ENCODE data around the gene PSME1.
A peak's percentile ranks its signal among the peaks of the same experiment; 100 is the strongest.

The PSME1 gene

GRCh38 chr14:24117179-24117578 lies 18.8 kb upstream of the PSME1 start:
- peaks cover 43% of the 10 kb centered on the region for H3K36me3 ChIP-seq (ENCODE audit: insufficient read depth, low read length)

GRCh38 chr14:24119691-24120090 lies 16.3 kb upstream of the PSME1 start:
- no peak for TF ChIP-seq EZH2phosphoT487 (IDR thresholded peaks at IDR 0.05; ENCODE audit: borderline replicate concordance)
- no peak for TF ChIP-seq CTCF (conservative IDR thresholded peaks at IDR 0.05; ENCODE audit: low read length)
- Histone ChIP-seq H3K79me2 (ENCODE audit: insufficient read depth, low read length) (peaks cover 25% of the 10 kb centered on the region), H3K9ac (ENCODE audit: low read depth, low read length, poor library complexity, severe bottlenecking) (no peak overlapping the region), H3K4me2 (ENCODE audit: low read depth, low read length, poor library complexity, severe bottlenecking) (no peak overlapping the region), H3K9me2 (replicated peaks; ENCODE audit: low read depth, low read length) (no peaks in the 10 kb centered on the region), H3K36me3 (ENCODE audit: insufficient read depth, low read length) (peaks cover 50% of the 10 kb centered on the region), H3F3A (ENCODE audit: low read depth) (no peaks in the 10 kb centered on the region), H3K4me1 (ENCODE audit: insufficient read depth, low read length, poor library complexity, severe bottlenecking) (peaks cover 19% of the 10 kb centered on the region), H4K20me1 (ENCODE audit: insufficient read depth, low read length, poor library complexity, severe bottlenecking) (peaks cover 11% of the 10 kb centered on the region), H3K9me3 (ENCODE audit: insufficient read depth, low read depth, low read length) (no peaks in the 10 kb centered on the region), H2AFZ (ENCODE audit: low read length) (no peak overlapping the region), H3K27me3 (ENCODE audit: insufficient read depth, low read length, poor library complexity, severe bottlenecking) (no peaks in the 10 kb centered on the region), H3K4me3 (ENCODE audit: low read length, poor library complexity, severe bottlenecking) (no peak overlapping the region)

More at GRCh38 chr14:24117179-24117578, 18.8 kb upstream of the PSME1 start:
- Histone ChIP-seq H3K4me3 (ENCODE audit: low read length, poor library complexity, severe bottlenecking) (peak overlapping the region; percentile 91), H3K4me1 (ENCODE audit: insufficient read depth, low read length, poor library complexity, severe bottlenecking) (peaks cover 19% of the 10 kb centered on the region), H3K9ac (ENCODE audit: low read depth, low read length, poor library complexity, severe bottlenecking) (peak overlapping the region; percentile 3), H3K9me3 (ENCODE audit: insufficient read depth, low read depth, low read length) (no peaks in the 10 kb centered on the region), H3K27me3 (ENCODE audit: insufficient read depth, low read length, poor library complexity, severe bottlenecking) (no peaks in the 10 kb centered on the region), H3F3A (ENCODE audit: low read depth) (peaks cover 6% of the 10 kb centered on the region; the same call in 1 of the 2 replicates), H3K4me2 (ENCODE audit: low read depth, low read length, poor library complexity, severe bottlenecking) (peak overlapping the region; percentile 88), H3K79me2 (ENCODE audit: insufficient read depth, low read length) (peaks cover 29% of the 10 kb centered on the region), H4K20me1 (ENCODE audit: insufficient read depth, low read length, poor library complexity, severe bottlenecking) (peaks cover 11% of the 10 kb centered on the region), H2AFZ (ENCODE audit: low read length) (no peak overlapping the region), H3K9me2 (replicated peaks; ENCODE audit: low read depth, low read length) (no peaks in the 10 kb centered on the region)
- TF ChIP-seq EZH2phosphoT487 (IDR thresholded peaks at IDR 0.05; ENCODE audit: borderline replicate concordance), result no peak

GRCh38 chr14:24121210-24121609 lies 14.8 kb upstream of the PSME1 start:
- Histone ChIP-seq H3K4me1 (ENCODE audit: insufficient read depth, low read length, poor library complexity, severe bottlenecking) (peaks cover 9% of the 10 kb centered on the region), H3K27me3 (ENCODE audit: insufficient read depth, low read length, poor library complexity, severe bottlenecking) (no peaks in the 10 kb centered on the region), H3K9me2 (replicated peaks; ENCODE audit: low read depth, low read length) (no peaks in the 10 kb centered on the region), H3F3A (ENCODE audit: low read depth) (no peaks in the 10 kb centered on the region), H3K4me3 (ENCODE audit: low read length, poor library complexity, severe bottlenecking) (no peak overlapping the region), H3K4me2 (ENCODE audit: low read depth, low read length, poor library complexity, severe bottlenecking) (no peak overlapping the region), H3K9ac (ENCODE audit: low read depth, low read length, poor library complexity, severe bottlenecking) (no peak overlapping the region), H2AFZ (ENCODE audit: low read length) (no peak overlapping the region), H4K20me1 (ENCODE audit: insufficient read depth, low read length, poor library complexity, severe bottlenecking) (peaks cover 4% of the 10 kb centered on the region), H3K79me2 (ENCODE audit: insufficient read depth, low read length) (peaks cover 14% of the 10 kb centered on the region), H3K36me3 (ENCODE audit: insufficient read depth, low read length) (peaks cover 50% of the 10 kb centered on the region), H3K9me3 (ENCODE audit: insufficient read depth, low read depth, low read length) (no peaks in the 10 kb centered on the region)
- TF ChIP-seq EZH2phosphoT487 (IDR thresholded peaks at IDR 0.05; ENCODE audit: borderline replicate concordance), result no peak
- TF ChIP-seq CTCF (conservative IDR thresholded peaks at IDR 0.05; ENCODE audit: low read length), result no peak

- H3K9me3 ChIP-seq (ENCODE audit: insufficient read depth, low read depth, low read length), result no peaks in the 10 kb centered on the region
- H3K4me2 ChIP-seq (ENCODE audit: low read depth, low read length, poor library complexity, severe bottlenecking), result no peak overlapping the region
- no peak overlapping the region for H2AFZ ChIP-seq (ENCODE audit: low read length)
- peaks cover under 1% of the 10 kb centered on the region for H4K20me1 ChIP-seq (ENCODE audit: insufficient read depth, low read length, poor library complexity, severe bottlenecking)
- H3K9me2 ChIP-seq (replicated peaks; ENCODE audit: low read depth, low read length), result no peaks in the 10 kb centered on the region
- no peak overlapping the region for H3K9ac ChIP-seq (ENCODE audit: low read depth, low read length, poor library complexity, severe bottlenecking)
- peaks cover 2% of the 10 kb centered on the region; the same call in 1 of the 2 replicates for H3K79me2 ChIP-seq (ENCODE audit: insufficient read depth, low read length)
- H3F3A ChIP-seq (ENCODE audit: low read depth), result no peaks in the 10 kb centered on the region
- no peaks in the 10 kb centered on the region for H3K27me3 ChIP-seq (ENCODE audit: insufficient read depth, low read length, poor library complexity, severe bottlenecking)
- H3K36me3 ChIP-seq (ENCODE audit: insufficient read depth, low read length), result peaks cover 46% of the 10 kb centered on the region
- H3K4me1 ChIP-seq (ENCODE audit: insufficient read depth, low read length, poor library complexity, severe bottlenecking), result no peaks in the 10 kb centered on the region
- TF ChIP-seq CTCF (conservative IDR thresholded peaks at IDR 0.05; ENCODE audit: low read length) (no peak), EZH2phosphoT487 (IDR thresholded peaks at IDR 0.05; ENCODE audit: borderline replicate concordance) (no peak)
- H3K4me3 ChIP-seq (ENCODE audit: low read length, poor library complexity, severe bottlenecking), result no peak overlapping the region
Measured at GRCh38 chr14:24122416-24122815, 13.6 kb upstream of the PSME1 start.

Data from Loucy (cell line).